GM12864 (cell line): ENCODE data around the gene KRTAP21-2.
"Not testable (repeated sequence)": the region's sequence is repeated elsewhere in the genome, so short reads cannot be mapped to it uniquely, and the experiment has no call there.

Experiments used
- DNase-seq: peaks from one replicate; pipeline ENCODE4 v3.0.0-alpha.2; 2011; ENCODE audit warnings: low read depth
- H3K4me3 ChIP-seq: 2 replicates; pipeline ENCODE4 v1.5.1; 2011; ENCODE audit warnings: mild to moderate bottlenecking, low read depth, low read length, control low read depth
- CTCF ChIP-seq: IDR thresholded peaks from 2 replicates; pipeline ENCODE4 v1.5.1; 2011; ENCODE audit warnings: low read depth, mild to moderate bottlenecking, moderate library complexity, low read length, control low read depth, inconsistent platforms; ENCODE audit errors: missing control alignments

Gene KRTAP21-2

GRCh38 chr21:30747159-30747558 is at the start of gene KRTAP21-2:
KRTAP21-2 (minus strand) TSS chr21:30747259; CDS start chr21:30747202, 57 bp downstream.
- DNase-seq: no peak

GRCh38 chr21:30793581-30794314 is 46.7 kb upstream of the KRTAP21-2 start:
- H3K4me3 ChIP-seq: no peak overlapping the region
- no peak for DNase-seq
- no peak for TF ChIP-seq CTCF

More at GRCh38 chr21:30747159-30747558, at the start of gene KRTAP21-2:
- TF ChIP-seq CTCF: no peak
- H3K4me3 ChIP-seq: no peak within 1 kb of the TSS

GRCh38 chr21:30779249-30779648 is 32.2 kb upstream of the KRTAP21-2 start:
- H3K4me3 ChIP-seq: no peak overlapping the region
- TF ChIP-seq CTCF: no peak
- no peak for DNase-seq

GRCh38 chr21:30769724-30770431 is 22.8 kb upstream of the KRTAP21-2 start:
- no peak for DNase-seq
- TF ChIP-seq CTCF: no peak
- H3K4me3 ChIP-seq: no peak overlapping the region

GRCh38 chr21:30760776-30761175 is 13.7 kb upstream of the KRTAP21-2 start:
- no peak for TF ChIP-seq CTCF
- H3K4me3 ChIP-seq: no peak overlapping the region
- no peak for DNase-seq

- DNase-seq: no peak
- TF ChIP-seq CTCF: no peak
- no peak overlapping the region for H3K4me3 ChIP-seq
Observed at GRCh38 chr21:30758306-30758705, 11.2 kb upstream of the KRTAP21-2 start.

GRCh38 chr21:30755328-30755727 is 8.3 kb upstream of the KRTAP21-2 start, which contains the start of gene KRTAP21-1:
KRTAP21-1 (minus strand) TSS chr21:30755428; CDS start chr21:30755378, 50 bp downstream.
- DNase-seq, H3K4me3 ChIP-seq: not testable (repeated sequence)
